Mucosa of descending colon (tissue), 3 donors: ENCODE results near the gene CACNB4. TPM values are rescaled to one million over a fixed set of nuclear protein-coding genes. Genes with fewer than 3 reads are reported as not detected.
A peak's percentile ranks its signal among the peaks of the same experiment; 100 is the strongest.
"Not testable (repeated sequence)": the region's sequence is repeated elsewhere in the genome, so short reads cannot be mapped to it uniquely, and the experiment has no call there.

ENCODE experiments used
- ATAC-seq: fragments of 200-7000 bp; cut with Tn5 transposase; one replicate; pipeline ENCODE4 v1.9.1; 2020; ENCODE audit warnings: mild to moderate bottlenecking, moderate library complexity
- DNase-seq, 3 donors: peaks; one replicate each; pipeline ENCODE4 v3.0.0-alpha.2; 2020
- H3K36me3 ChIP-seq: fragments of 200-600 bp; one replicate; pipeline ENCODE4 v1.8.0; 2021; ENCODE audit warnings: low read depth, mild to moderate bottlenecking
- H3K4me1 ChIP-seq: fragments of 200-600 bp; one replicate; pipeline ENCODE4 v1.8.0; 2021; ENCODE audit warnings: low read depth, mild to moderate bottlenecking
- H3K4me3 ChIP-seq: fragments of 200-600 bp; one replicate; pipeline ENCODE4 v1.8.0; 2021; ENCODE audit warnings: mild to moderate bottlenecking
- H3K9me3 ChIP-seq: fragments of 200-600 bp; one replicate; pipeline ENCODE4 v1.8.0; 2021; ENCODE audit warnings: mild to moderate bottlenecking
- CTCF ChIP-seq: fragments of 200-600 bp; IDR thresholded peaks from one replicate; pipeline ENCODE4 v1.8.0; 2022; ENCODE audit warnings: antibody characterized with exemption, mild to moderate bottlenecking
- intact Hi-C, 2 donors: fragments of 100-400 bp; cut with DNase I in 1 of 2; cut with micrococcal nuclease in 1 of 2; formaldehyde crosslinking; loops; one replicate each; pipeline versions ENCODE4 v1.11.0 to v1.11.1; 2022; cut with DNase I, micrococcal nuclease
- total RNA-seq, 3 donors: library from RNA; stranded (reverse); fragmentation: NEBNext Ultra II Directional in 2 of 3; extraction: Animal tissue kit (Norgen Biotek cat#: 25700) in 2 of 3; gene quantifications; one replicate each; pipeline versions ENCODE4 v1.2.1 to v1.2.4, GENCODE V29; 2021 to 2023
- donor health status: DM: no; HTN: no; CAD: no; lungs with moderate emphysema.
- donor health status: DM: no; HTN: no; CAD: no.
- donor health status: DM: no; HTN: yes; CAD: no.

The CACNB4 gene
- total RNA-seq, 3 donors from 2014 or later, result 1.0 to 1.8 (median 1.4) TPM

GRCh38 chr2:152122161-152122560 lies 23.3 kb upstream of the CACNB4 start:
- intact Hi-C loops, result no loop called here
- TF ChIP-seq CTCF, result no peak
- DNase-seq, result no peak
- Histone ChIP-seq H3K4me1 (no peaks in the 10 kb centered on the region), H3K36me3 (no peaks in the 10 kb centered on the region), H3K9me3 (no peaks in the 10 kb centered on the region), H3K4me3 (no peak overlapping the region)
- ATAC-seq, result peak; percentile 60

- ATAC-seq (no peak), DNase-seq (no peak)
- no peaks in the 10 kb centered on the region for H3K36me3 ChIP-seq
- H3K4me1 ChIP-seq, result no peaks in the 10 kb centered on the region
- H3K4me3 ChIP-seq, result no peak overlapping the region
- H3K9me3 ChIP-seq, result no peaks in the 10 kb centered on the region
- intact Hi-C loops, result no loop called here
- TF ChIP-seq CTCF, result no peak
Measured at GRCh38 chr2:152120430-152120829, 21.6 kb upstream of the CACNB4 start.

- no peak for DNase-seq
- intact Hi-C loops, result no loop called here
- H3K36me3 ChIP-seq, result no peaks in the 10 kb centered on the region
Measured at GRCh38 chr2:152115952-152116351, 17.1 kb upstream of the CACNB4 start.

GRCh38 chr2:152114366-152114765 lies 15.5 kb upstream of the CACNB4 start:
- DNase-seq (no peak), ATAC-seq (no peak)
- Histone ChIP-seq H3K4me3 (no peak overlapping the region), H3K36me3 (no peaks in the 10 kb centered on the region), H3K9me3 (no peaks in the 10 kb centered on the region), H3K4me1 (no peaks in the 10 kb centered on the region)
- intact Hi-C loops, result no loop called here
- TF ChIP-seq CTCF, result no peak

More at GRCh38 chr2:152115952-152116351, 17.1 kb upstream of the CACNB4 start:
- no peaks in the 10 kb centered on the region for H3K4me1 ChIP-seq
- H3K4me3 ChIP-seq, result no peak overlapping the region
- H3K9me3 ChIP-seq, result no peaks in the 10 kb centered on the region
- TF ChIP-seq CTCF, result no peak
- no peak for ATAC-seq

GRCh38 chr2:152107140-152107539 lies 8.3 kb upstream of the CACNB4 start:
- intact Hi-C loops, H3K4me3 ChIP-seq, H3K9me3 ChIP-seq, H3K36me3 ChIP-seq, DNase-seq, H3K4me1 ChIP-seq, ATAC-seq: not testable (repeated sequence)

- Histone ChIP-seq H3K9me3 (no peaks in the 10 kb centered on the region), H3K36me3 (no peaks in the 10 kb centered on the region), H3K4me3 (no peak overlapping the region), H3K4me1 (no peaks in the 10 kb centered on the region)
- intact Hi-C loops, result no loop called here
- ATAC-seq (no peak), DNase-seq (no peak)
- no peak for TF ChIP-seq CTCF
Measured at GRCh38 chr2:152106464-152106863, 7.6 kb upstream of the CACNB4 start.
